PC-3 (cell line): Measurements from ENCODE around the gene LRP2. TPM values are rescaled to one million over a fixed set of nuclear protein-coding genes. Genes with fewer than 3 reads are reported as not detected.

Experiments used
- ATAC-seq: fragments of 200-7000 bp; cut with Tn5 transposase; 2 replicates; pipeline ENCODE4 v1.9.1; 2020; ENCODE audit warnings: mild to moderate bottlenecking, moderate library complexity
- BruUV-seq: library from RNA; stranded (reverse); fragments of 400-500 nt; replicated peaks from 2 replicates; lab custom pipeline; 2021; lab: Mats Ljungman, UMichigan
- CTCF ChIA-PET: fragments of 300-600 bp; sonication (Branson Sonifier 250); formaldehyde crosslinking; loops from one replicate; lab custom pipeline; 2022; ENCODE audit warnings: antibody characterized with exemption; lab: Charles Lee
- POLR2A ChIA-PET: fragments of 300-600 bp; sonication (Branson Sonifier 250); formaldehyde crosslinking; loops from one replicate; lab custom pipeline; 2022; ENCODE audit warnings: antibody characterized with exemption; ENCODE audit not compliant: unreplicated experiment; lab: Charles Lee
- DNase-seq: peaks from one replicate; pipeline ENCODE4 v3.0.0-alpha.2; 2015
- H2AFZ ChIP-seq: fragments of 300-600 bp; sonication (generic); 2 replicates; pipeline ENCODE4 v1.6.0; 2016; ENCODE audit warnings: antibody characterized with exemption, low read length
- H3F3A ChIP-seq: fragments of 300-600 bp; sonication (generic); one replicate; pipeline ENCODE4 v1.6.0; 2017; ENCODE audit warnings: antibody characterized with exemption, low read length, control low read depth, mild to moderate bottlenecking; ENCODE audit not compliant: unreplicated experiment
- H3K27ac ChIP-seq: fragments of 300-600 bp; sonication (generic); 2 replicates; pipeline ENCODE4 v1.5.1; 2016; ENCODE audit warnings: mild to moderate bottlenecking, low read length
- H3K27me3 ChIP-seq: fragments of 300-600 bp; sonication (generic); 2 replicates; pipeline ENCODE4 v1.6.1; 2016; ENCODE audit warnings: low read length, mixed read lengths
- H3K36me3 ChIP-seq: fragments of 300-600 bp; sonication (generic); 2 replicates; pipeline ENCODE4 v1.6.1; 2016; ENCODE audit warnings: low read depth, mixed run types, low read length, mixed read lengths
- H3K4me1 ChIP-seq: fragments of 300-600 bp; sonication (generic); 2 replicates; pipeline ENCODE4 v1.5.1; 2016; ENCODE audit warnings: low read length; ENCODE audit not compliant: insufficient read depth
- H3K4me2 ChIP-seq: fragments of 300-600 bp; sonication (generic); 2 replicates; pipeline ENCODE4 v1.6.0; 2016; ENCODE audit warnings: low read length
- H3K4me3 ChIP-seq: fragments of 300-600 bp; sonication (generic); 2 replicates; pipeline ENCODE4 v1.5.1; 2016; ENCODE audit warnings: mild to moderate bottlenecking, low read length, mixed read lengths
- H3K79me2 ChIP-seq: fragments of 300-600 bp; sonication (generic); 2 replicates; pipeline ENCODE4 v1.6.1; 2017; ENCODE audit warnings: low read length, mixed read lengths
- H3K9ac ChIP-seq: fragments of 300-600 bp; sonication (generic); 2 replicates; pipeline ENCODE4 v1.6.0; 2016; ENCODE audit warnings: mild to moderate bottlenecking, low read length
- H3K9me2 ChIP-seq: fragments of 300-600 bp; sonication (generic); replicated peaks from 2 replicates; pipeline ENCODE4 v1.6.1; 2016; ENCODE audit warnings: mixed run types, low read length, mixed read lengths
- H3K9me3 ChIP-seq: fragments of 300-600 bp; sonication (generic); 2 replicates; pipeline ENCODE4 v1.6.1; 2016; ENCODE audit warnings: low read length, mixed read lengths
- H4K20me1 ChIP-seq: fragments of 300-600 bp; sonication (generic); 2 replicates; pipeline ENCODE4 v1.6.1; 2016; ENCODE audit warnings: low read length, mixed read lengths
- EZH2 ChIP-seq: fragments of 300-600 bp; sonication (generic); IDR thresholded peaks from one replicate; pipeline ENCODE4 v1.6.1; 2017; ENCODE audit warnings: antibody characterized with exemption, mild to moderate bottlenecking, low read length; ENCODE audit not compliant: unreplicated experiment
- EZH2phosphoT487 ChIP-seq: fragments of 300-600 bp; sonication (generic); IDR thresholded peaks from 2 replicates; pipeline ENCODE4 v1.6.1; 2018; ENCODE audit warnings: mild to moderate bottlenecking, antibody characterized with exemption, low read length, borderline replicate concordance
- intact Hi-C: fragments of 100-400 bp; cut with micrococcal nuclease; formaldehyde crosslinking; loops from 2 replicates; pipeline ENCODE4 v1.9.0; 2023
- total RNA-seq: library from RNA; depleted of rRNA; stranded (reverse); fragments of >200 nt; gene quantifications from 2 replicates; pipeline ENCODE4 v1.2.3, GENCODE V29; 2014
- TF ChIP-seq, protein P1 (sequence below): fragments of 300-600 bp; sonication (generic); conservative IDR thresholded peaks from 2 replicates; pipeline ENCODE4 v1.5.1; 2017; ENCODE audit warnings: antibody characterized with exemption, low read depth, mild to moderate bottlenecking, low read length

Gene LRP2
- total RNA-seq, 1 experiment from 2014 or later, result not detected

- H2AFZ ChIP-seq, result no peak overlapping the region
- no TSS peak for BruUV-seq
- POLR2A ChIA-PET, result no interaction called here
Observed at GRCh38 chr2:169189132-169189531, 173.2 kb downstream of the LRP2 start.

DNA sequence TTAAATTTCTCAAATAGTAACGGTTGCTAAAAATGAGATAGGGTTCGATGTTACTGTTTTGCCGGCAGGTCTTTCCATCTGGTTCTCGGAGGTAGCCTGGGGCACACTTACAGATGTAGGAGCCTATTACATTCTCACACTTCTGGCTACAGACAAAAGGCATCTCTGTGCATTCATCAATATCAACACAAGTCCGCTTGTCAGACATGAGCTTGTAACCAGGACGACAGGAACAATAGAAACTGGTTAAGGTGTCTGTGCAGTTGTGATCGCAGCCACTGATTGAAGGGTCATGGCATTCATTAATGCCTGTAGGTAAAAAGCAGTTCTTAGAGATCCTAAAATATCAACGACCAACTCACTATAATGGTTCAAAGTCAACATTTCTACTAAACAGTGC is 176.6 kb downstream of the LRP2 start:
- ChIA-PET CTCF (no interaction called here), POLR2A (no interaction called here)
- Histone ChIP-seq H3F3A (no peaks in the 10 kb centered on the region), H2AFZ (no peak overlapping the region), H3K36me3 (no peaks in the 10 kb centered on the region), H3K4me2 (no peak overlapping the region), H4K20me1 (no peaks in the 10 kb centered on the region), H3K27ac (no peak overlapping the region), H3K79me2 (no peaks in the 10 kb centered on the region), H3K27me3 (peaks cover 11% of the 10 kb centered on the region; the same call in 1 of the 2 replicates), H3K4me3 (no peak overlapping the region), H3K4me1 (peaks cover 12% of the 10 kb centered on the region), H3K9ac (no peak overlapping the region), H3K9me2 (no peaks in the 10 kb centered on the region), H3K9me3 (no peaks in the 10 kb centered on the region)
- DNase-seq (no peak), ATAC-seq (no peak)
- intact Hi-C loops, result no loop called here
- no peak for TF ChIP-seq EZH2phosphoT487
- BruUV-seq, result no TSS peak

More at GRCh38 chr2:169189132-169189531, 173.2 kb downstream of the LRP2 start:
- no peak overlapping the region for H3K27ac ChIP-seq
- H3K4me3 ChIP-seq, result no peak overlapping the region
- H3K9me3 ChIP-seq, result no peaks in the 10 kb centered on the region
- TF ChIP-seq EZH2phosphoT487, result no peak
- TF ChIP-seq EZH2, result no peak
- TF ChIP-seq, protein P1, sequence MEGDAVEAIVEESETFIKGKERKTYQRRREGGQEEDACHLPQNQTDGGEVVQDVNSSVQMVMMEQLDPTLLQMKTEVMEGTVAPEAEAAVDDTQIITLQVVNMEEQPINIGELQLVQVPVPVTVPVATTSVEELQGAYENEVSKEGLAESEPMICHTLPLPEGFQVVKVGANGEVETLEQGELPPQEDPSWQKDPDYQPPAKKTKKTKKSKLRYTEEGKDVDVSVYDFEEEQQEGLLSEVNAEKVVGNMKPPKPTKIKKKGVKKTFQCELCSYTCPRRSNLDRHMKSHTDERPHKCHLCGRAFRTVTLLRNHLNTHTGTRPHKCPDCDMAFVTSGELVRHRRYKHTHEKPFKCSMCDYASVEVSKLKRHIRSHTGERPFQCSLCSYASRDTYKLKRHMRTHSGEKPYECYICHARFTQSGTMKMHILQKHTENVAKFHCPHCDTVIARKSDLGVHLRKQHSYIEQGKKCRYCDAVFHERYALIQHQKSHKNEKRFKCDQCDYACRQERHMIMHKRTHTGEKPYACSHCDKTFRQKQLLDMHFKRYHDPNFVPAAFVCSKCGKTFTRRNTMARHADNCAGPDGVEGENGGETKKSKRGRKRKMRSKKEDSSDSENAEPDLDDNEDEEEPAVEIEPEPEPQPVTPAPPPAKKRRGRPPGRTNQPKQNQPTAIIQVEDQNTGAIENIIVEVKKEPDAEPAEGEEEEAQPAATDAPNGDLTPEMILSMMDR, result no peak
- no peak overlapping the region for H3K9ac ChIP-seq
- CTCF ChIA-PET, result no interaction called here
- DNase-seq (no peak), ATAC-seq (no peak)
- no peaks in the 10 kb centered on the region for H3K9me2 ChIP-seq
- H3K4me2 ChIP-seq, result no peak overlapping the region
- H3K36me3 ChIP-seq, result no peaks in the 10 kb centered on the region
- intact Hi-C loops, result no loop called here
- peaks cover 28% of the 10 kb centered on the region; the same call in 1 of the 2 replicates for H3K27me3 ChIP-seq
- H3K79me2 ChIP-seq, result no peaks in the 10 kb centered on the region
- no peaks in the 10 kb centered on the region for H4K20me1 ChIP-seq
- no peaks in the 10 kb centered on the region for H3F3A ChIP-seq
- 0 out of 2 replicates have a peak, but pooled peaks cover 6% of the 10 kb centered on the region for H3K4me1 ChIP-seq

DNA sequence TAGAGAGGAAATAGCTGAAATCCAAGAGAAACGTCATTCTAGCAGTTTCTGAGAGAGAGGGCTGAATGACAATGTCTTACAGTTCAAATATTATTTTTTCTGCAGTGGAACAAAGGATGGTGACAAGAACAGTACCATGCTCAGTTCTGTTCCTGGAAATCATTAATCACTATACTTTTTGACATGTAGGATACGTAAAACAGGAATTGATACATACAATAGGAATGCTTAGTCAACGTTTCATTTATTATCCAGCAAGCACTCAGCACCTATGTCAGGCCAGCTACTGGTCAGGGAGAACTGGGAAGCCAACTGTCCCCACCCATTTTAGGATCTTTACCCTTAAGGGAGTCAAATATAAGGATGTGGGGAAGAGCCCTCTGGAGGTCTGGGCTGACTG is 178.3 kb downstream of the LRP2 start:
- H3K36me3 ChIP-seq, result no peaks in the 10 kb centered on the region
- no peaks in the 10 kb centered on the region for H3K9me3 ChIP-seq
- intact Hi-C loops, result no loop called here
- DNase-seq (peak; percentile 74), ATAC-seq (peak; percentile 71)
- BruUV-seq, result no TSS peak
- no peaks in the 10 kb centered on the region for H3K79me2 ChIP-seq
- no peaks in the 10 kb centered on the region for H3K9me2 ChIP-seq
- H4K20me1 ChIP-seq, result no peaks in the 10 kb centered on the region
- CTCF ChIA-PET, result no interaction called here
- peak overlapping the region; percentile 49 for H3K27ac ChIP-seq
- POLR2A ChIA-PET, result no interaction called here
- no peaks in the 10 kb centered on the region for H3F3A ChIP-seq
- no peak overlapping the region for H3K9ac ChIP-seq
- TF ChIP-seq, protein P1, result 0 out of 2 replicates have a peak, but pooled peaks have one; percentile 7
- no peak for TF ChIP-seq EZH2
- no peak overlapping the region for H3K4me3 ChIP-seq
- H3K27me3 ChIP-seq, result 0 out of 2 replicates have a peak, but pooled peaks cover 8% of the 10 kb centered on the region
- no peak overlapping the region for H2AFZ ChIP-seq
- 0 out of 2 replicates have a peak overlapping the region, but pooled peaks have one; percentile 12 for H3K4me2 ChIP-seq
- peaks cover 12% of the 10 kb centered on the region for H3K4me1 ChIP-seq
